Renal pelvis (tissue), 4 donors: Measurements from ENCODE around the gene FOXS1. TPM values are rescaled to one million over a fixed set of nuclear protein-coding genes. Genes with fewer than 3 reads are reported as not detected.

Experiments used
- DNase-seq: peaks from one replicate; pipeline ENCODE4 v3.0.0-alpha.2; 2013
- polyA plus RNA-seq, 3 donors: library from polyadenylated mRNA; unstranded; fragments of 120-200 nt; gene quantifications; one replicate each; pipeline ENCODE4 v1.2.1, GENCODE V29; 2013; ENCODE audit not compliant: insufficient read length in 3 of 3

FOXS1 gene
- polyA plus RNA-seq, 3 donors: 7.6 to 9.2 (median 8.0) TPM

DNA sequence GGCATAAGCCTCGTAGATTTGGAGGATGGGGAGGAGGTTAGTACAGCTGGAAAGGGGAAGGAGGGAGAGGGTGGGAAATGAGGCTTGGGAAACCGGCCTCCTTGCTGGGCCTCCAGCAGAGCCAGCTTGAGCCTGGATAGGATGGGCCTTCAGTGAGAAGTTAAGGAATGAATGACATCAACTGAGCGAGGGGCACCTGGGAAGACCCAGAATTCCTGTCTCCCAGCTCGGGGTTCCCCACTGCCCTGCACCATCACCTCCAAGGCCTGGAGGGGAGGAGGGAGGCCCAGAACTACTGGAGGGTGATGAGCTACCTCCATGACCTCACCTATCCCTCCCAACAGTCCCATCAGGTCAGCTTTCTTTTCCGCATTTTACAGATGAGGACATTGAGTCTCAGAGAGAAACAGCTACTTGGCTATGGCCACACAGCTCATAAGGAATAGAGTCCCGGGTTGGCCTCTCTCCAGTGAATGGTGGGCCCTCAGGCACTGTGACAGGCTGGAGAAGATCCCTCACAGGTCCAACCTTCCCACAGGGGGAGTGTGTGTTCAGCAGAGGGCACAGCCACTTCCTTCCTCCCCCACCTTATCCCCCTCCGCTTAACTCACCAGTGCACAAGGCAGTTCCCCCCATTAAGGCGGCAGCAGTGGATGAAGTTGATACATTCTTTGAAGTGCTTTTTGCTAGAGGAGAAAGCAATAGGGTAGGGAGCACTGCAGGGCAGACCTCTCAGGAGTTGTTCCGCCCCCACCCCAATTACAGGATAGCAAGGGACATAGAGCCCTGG is 18.1 kb upstream of the FOXS1 start:
- DNase-seq: no peak

DNA sequence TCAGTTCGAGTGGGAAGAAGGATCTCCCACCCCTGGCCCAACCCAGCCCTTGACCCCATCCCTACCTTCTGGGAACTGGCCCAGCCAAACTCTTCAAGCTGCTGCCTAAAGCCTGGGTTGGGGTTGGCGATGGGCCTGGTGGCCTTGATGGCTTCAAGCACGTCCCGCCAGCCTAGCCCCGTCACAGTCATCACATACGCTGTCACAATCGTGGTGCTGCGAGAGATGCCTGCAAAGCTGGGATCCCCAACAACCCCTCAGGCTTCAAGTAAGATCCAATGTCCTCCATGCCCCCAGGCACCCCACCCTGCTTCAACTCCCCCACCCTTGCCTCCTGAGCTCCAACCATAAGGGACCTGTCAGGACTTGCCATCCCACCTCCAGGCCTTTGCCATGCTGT is 17.1 kb upstream of the FOXS1 start:
- DNase-seq: no peak

DNA sequence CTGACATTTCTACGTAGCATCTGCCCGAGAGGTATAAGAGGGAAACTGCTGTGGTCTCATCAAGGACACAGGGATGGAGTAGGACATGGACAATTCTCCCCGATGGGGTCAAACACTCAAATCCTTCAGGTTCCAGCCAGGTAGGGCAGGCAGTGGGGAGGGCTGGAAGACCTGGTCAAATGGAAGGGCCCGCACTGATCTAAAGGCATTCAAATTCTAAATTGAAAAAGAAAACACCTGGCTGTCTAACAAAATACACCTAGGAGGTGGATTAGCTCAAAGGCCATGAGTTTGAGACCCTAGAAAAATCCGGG is 16.7 kb upstream of the FOXS1 start:
- DNase-seq: no peak

DNA sequence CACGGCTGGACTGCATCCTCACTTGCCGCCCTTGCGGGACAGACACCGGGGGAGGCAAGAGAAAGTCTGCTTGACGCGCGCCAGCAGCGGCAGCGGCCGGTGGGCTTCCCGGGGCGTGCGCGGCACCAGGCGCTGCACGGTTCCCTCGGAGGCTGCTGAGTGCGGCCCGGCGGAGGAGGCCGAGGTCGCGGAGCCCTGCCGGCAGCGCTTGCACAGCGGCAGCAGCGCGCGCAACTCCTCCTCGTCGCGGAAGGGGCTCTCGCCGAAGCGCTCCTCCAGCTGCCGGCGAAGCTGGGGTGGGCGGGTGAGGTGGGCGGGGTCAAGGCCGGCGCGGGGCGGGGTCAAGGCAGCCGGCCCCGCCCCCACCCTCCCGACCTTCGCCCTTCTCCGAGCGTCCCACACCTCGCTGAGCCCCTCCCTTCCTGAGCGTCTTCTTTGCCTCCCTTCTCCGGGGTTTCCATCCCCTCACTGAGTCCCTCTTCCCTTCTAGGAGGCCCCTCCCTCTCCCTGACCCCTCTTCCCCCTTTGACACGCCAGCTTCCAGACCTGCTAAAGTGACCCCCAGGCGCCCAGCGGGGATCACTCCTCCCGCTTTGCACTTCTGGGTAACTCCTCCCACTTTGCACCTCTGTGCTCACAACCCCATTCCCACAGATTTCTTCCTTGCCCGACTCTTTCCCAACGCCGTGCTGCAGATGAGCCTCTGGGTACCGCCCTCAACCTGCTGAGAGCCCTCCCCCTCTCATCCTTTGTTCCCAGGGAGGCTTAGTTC is 16.2 kb upstream of the FOXS1 start:
- peak; percentile 77 for DNase-seq

DNA sequence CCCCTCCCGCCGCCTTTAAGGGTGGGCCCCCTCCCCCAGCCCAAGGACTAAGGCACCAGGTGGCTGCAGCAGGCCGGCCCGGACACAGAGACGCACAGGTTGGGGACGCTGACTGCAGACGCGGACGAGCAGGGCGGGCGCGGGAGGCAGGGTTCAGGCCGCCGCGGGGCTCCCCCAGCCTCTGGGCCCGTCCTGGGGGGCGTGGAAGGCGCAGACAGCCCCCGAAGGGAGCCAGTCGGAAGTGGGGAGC is 15.7 kb upstream of the FOXS1 start:
- no peak for DNase-seq

DNA sequence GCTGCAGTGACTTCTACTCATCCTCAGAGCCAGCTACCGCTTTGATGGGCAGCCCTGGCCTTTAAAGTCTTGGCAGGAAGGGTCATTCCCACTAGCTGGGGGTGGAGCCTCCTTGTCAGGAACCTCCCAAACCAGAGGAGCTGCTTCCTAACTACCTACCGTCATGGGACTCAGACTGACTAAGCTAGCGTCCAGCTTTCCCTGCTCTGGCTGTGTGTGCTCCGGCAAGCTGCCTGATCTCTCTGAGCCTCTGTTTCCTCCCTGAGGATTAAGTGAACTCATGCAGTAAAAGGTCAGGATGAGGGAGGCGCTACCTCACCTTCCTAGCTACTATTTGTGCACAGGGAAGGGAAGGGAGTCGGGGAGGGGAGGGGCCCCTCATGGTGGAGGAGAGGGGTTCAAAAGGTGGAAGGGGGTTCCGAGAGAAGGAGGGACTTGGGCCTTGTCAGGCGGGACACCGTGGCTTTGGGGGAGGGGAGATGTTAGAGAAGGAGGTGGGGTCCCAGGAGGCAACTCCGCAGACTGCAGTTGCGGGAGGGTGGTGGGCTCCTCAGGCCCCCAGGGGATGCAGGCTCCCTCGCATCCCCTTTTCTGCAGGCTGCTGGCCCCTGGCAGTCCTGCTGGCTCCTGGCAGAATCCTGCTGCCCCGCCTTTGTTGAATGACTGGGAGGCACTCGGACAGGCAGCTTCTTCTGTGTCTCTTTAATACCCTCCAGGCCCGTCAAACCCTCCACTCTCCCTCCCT is 15.2 kb upstream of the FOXS1 start:
- DNase-seq: no peak

DNA sequence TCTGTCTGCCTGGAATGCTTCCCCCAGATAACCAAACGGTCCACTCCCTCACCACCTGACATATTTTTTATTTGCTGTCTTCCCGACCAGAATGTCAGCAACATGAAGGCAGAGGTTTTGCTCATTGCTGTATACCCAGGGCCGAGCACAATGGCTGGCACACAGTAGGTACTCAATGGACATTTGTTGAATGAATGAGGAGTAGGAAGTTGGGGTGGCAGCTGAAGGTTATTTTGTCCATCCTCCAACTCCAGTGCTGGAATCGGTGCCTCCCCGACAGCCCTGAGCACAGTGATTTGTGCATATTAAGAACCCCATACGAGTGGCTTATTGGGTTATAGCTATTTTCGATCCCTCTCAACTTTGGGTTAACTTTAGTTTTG is 14.6 kb upstream of the FOXS1 start:
- no peak for DNase-seq

DNA sequence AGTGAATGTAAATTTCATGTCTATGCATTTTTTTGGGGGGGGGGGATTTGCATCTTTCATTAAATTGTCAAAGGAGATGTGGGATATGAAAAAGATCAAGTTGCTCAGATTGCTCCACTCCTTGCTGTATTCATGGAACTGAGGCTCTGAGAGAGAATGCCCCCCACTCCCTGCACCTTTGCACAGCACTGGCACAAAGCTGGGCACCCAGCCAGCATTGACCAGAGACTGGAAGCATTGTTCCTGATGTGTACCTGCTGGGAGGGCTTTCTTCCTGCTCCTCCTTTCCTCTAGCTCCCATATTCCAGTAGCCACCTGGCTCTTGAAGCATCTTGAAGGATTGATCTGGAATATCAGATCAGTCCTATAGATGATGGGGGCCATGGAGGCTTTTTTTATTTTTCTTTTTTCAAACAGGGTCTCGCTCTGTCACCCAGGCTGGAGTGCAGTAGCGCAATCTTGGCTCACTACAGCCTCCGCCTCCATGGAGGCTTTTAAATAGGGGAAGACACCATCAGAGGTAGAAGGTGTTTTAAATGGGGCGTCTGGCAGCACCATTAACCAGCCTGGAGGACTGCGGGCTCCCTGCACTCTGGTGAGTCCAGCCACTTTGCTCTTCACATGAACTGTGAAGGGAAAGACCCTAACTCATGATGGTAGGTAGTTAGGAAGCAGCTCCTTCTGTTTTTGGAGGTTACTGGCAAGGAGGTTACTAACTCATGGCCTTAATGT is 14.0 kb upstream of the FOXS1 start:
- DNase-seq: no peak

DNA sequence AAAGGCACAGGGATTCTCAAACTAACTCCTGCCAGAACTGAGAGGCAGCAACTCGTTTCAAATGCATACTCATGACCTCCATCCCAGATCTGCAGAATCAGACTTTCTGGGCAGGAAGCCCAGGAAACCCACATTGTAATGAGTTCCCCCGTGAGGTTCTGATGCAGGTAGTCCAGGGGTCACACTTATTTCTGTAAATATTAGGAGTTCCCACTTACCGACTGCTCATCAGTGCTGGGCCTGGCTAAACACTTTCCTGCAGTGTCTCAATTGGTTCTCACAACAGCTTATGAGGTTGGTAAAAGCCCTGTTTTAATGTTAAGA is 13.3 kb upstream of the FOXS1 start:
- no peak for DNase-seq

DNA sequence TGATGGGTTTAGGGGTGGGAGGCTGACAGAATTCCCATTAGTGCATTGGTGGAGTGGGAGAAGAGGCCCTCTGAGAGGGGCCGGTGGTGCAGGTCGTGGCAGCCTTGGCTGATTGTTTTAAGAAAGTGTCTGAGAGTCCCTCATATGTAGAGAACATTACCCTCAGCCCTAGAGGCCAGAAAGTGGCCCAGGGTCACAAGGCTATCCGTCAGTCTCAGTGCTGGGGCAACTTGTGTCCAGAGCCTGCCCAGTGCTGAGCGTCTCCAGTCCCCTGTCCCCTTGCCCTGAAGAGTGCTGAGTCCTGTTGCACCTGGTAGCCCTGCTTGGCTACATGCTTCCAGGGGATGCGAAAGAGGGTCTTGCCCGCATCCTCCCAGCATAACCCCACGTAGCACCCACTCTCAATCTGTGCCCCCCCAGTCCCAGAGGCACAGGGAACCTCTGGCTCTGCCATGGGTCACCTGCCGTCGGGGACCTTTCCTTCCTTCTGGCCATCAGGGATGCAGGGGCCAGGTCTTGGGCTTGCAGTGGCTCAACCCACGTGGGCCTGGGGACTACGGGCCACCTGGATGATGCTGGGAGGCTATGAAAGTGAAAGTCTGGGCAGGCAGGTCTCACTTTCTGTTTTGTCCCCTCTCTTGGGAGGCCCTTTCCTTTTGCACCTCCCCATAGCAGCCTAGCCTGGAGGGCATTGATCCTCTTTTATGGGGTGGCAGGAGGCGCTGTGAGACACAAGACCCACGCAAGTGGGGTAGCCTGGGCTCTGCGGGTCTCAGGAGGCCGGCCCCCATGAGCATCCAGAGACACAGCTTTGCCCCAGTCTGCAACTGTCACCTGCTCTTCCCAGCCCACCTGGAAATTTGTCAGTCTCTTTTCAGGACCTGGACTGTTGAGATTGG is 12.7 kb upstream of the FOXS1 start:
- no peak for DNase-seq

DNA sequence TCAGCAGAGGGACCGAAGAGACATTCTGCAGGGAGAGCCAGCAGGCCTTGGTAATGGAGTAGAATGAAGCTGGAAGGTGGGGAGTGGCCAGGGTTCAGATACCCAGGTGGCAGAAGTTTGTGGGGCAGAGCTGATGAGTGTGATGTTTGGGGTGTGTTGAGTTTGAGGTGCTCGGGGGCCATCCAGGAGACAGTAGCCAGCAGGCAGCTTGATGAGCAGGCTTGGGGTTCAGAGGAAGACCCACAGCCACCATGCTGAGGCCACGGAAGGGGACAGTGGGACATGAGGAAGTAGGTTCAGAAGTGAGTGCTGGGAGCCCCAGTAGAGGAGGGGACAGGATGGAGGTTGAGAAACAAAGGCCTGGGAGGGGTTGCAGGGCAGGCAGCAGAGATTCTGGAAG is 11.1 kb upstream of the FOXS1 start:
- DNase-seq: no peak

DNA sequence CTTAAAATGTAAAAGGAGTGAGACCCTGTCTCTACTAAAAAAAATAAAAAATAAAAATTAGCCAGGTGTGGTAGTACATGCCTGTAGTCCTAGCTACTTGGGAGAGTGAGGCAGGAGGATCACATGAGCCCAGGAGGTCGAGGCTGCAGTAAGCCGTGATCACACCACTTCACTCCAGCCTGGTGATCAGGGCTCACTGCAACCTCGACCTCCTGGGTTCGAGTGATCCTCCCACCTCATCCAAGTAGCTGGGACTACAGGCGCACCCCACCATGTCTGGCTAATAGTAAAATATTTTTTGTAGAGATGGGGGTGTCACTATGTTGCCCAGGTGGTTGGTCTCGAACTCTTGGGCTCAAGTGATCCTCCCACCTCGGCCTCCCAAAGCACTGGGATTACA is 8.1 kb upstream of the FOXS1 start:
- no peak for DNase-seq

DNA sequence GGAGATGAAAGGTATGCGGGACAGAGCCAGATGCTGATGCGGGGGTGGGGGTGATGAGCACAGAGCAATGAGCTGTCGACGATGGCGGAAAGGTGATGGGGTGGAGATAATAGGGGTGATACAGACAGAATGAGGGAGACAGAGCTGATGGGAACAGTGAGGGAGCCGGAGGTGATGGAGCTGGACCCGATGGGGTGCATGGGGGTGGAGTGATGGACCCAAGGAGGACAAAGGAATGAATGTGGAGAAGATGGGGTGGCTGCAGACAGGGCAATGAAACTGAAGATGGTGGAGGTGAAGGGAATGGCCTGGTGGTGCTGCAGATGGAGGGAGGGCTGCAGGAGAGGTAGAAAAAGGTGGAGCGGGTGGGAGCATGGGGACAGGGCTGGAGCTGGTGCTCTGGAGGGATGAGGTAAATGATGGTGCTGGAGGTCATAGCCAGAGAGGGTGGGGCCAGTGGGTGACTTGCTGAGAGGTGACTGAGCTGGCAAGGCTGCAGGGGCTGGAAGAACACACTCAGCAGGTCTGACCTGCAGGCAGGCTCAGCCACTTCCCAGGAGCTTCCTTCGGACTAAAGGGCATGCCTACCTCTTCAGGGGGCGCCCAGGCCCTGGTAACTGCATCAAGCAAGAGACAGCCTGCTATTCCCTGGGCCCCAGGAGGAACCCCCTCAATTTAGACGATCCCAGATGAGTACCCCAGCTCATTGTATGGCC is 6.0 kb upstream of the FOXS1 start:
- DNase-seq: no peak

DNA sequence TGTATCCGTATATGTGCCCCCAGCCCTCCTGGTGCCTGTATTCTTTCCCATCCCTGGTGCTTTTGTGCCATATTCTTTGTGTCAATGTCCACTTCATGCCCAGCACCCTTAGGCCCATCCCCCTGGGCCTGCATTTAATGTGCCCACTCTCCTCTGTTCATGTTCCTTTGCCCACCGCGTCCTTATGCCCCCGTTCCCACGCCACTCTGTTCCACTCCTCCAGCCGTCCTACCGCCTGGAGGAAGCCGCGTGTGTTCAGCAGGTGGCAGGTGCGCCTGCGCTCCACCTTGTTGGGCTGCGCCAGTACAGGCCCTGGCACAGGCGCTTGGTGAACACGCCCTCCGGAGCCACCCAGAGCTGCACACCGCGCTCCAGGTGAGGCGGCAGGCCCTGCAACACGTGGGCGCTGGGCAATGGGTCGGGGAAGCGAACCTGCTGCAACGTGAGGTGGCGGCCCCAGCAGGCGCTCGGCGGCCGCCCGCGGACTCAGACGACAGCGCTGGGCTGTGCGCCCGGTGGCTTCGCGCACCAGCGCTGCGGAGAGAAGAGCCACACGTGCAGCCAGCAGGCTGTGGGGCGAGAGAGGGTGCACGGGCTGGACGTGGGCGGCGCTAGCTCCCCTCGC is 4.0 kb upstream of the FOXS1 start:
- no peak for DNase-seq

DNA sequence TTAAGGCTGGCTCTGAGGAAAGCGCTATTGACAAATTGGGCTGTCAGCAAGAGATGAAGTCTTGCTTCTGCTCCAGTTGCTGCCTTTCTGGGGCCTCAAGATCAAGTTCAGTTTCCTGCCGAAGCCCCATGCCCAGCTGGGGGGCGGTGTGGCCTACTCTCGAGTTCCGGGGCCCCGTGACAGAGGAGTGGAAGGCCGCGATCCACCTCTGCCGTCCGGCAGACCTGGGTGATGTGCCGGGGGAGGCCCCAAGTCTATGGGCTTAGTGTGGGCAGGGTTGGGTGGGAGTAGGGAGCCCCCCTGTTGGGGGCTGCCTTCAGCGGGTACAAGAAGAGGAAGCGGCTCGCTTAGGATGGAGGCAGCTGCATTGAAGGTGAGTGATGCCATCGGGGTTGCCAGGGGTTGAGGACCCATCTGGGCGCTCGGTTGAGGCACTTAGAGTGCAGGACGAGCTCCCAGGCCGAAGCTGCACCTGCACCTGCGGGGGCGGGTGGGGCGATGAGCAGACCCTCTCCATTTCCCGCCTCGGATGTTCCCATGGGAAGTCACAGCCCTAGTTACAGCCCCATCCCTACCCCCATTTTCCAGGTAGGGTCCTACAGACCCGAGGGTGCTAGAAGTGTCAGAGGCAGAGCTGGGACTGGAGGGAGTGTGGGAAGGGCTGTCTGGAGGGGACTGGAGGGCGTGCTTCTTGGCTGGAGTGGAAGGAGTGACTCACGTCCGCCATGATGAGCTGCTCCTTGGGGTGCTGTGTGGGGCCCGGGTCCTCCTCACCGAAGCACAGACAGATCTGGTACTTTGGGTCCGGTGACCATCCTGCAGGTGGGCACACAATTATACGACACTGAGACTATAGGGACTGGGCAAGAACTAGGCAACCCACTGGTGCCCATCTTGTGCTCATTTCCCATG is 2.9 kb upstream of the FOXS1 start:
- DNase-seq: no peak

DNA sequence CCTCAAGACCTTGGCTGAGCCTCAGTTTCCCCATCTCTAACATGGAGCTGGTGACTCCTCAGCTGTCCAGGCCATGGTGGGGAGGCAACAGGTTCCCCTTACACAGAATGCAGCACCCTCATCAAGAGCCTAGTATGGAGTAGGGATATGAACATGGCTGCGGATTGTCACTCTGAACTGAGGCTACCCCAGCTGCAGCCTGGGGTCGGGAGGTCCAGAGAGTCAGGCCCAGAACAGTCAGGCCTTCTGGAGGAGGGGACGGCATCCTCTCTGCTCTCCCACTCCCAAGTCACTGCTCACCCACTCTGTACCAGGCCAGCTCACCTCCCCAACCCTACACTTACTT is 1.4 kb upstream of the FOXS1 start:
- no peak for DNase-seq

DNA sequence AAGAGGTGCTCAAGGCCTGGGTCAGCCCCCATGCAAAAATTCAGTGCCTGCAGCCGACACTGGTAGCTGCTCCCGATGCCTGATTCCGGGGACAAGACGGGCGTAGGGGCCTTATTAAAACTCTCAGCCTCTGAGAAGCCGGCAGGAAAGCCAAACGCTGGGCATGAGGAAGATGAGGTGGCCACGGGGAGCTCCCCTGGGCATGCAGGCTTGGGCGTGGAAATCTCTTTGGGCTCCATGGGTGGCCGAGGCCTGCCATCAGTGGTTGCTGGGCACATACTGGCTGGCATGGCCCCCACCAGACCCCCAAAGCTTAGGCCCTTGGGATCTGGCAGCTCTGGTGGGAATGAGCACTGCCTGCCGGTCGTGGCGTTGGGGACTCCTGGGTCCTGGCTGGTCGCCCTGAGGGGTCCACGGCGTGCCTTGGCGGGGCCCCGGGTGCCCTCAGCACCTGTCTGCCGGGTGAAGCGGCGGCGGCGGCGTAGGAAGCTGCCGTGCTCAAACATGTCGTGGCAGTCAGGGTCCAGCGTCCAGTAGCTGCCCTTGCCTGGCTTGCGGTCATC is 586 bp downstream of the FOXS1 start:
- DNase-seq: no peak

DNA sequence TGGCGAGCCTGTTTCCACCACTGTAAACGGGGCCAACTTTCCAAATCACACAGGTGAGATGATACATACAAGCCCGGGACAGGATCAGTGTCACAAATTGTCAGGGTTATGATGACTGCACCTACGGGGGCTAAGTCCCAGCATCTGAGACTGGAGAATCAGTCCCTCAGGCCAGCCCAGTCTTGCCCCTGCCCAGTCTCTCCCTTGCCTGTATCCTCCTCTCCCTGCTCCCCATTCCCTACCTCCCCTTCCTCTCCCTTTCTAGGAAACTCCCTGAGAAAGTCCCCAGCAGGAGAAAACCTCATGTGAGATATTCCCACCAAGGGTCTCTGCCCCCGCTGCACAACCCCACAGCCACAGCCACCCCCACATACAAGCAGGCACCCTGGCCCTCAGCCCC is 1.5 kb downstream of the FOXS1 start:
- DNase-seq: no peak

DNA sequence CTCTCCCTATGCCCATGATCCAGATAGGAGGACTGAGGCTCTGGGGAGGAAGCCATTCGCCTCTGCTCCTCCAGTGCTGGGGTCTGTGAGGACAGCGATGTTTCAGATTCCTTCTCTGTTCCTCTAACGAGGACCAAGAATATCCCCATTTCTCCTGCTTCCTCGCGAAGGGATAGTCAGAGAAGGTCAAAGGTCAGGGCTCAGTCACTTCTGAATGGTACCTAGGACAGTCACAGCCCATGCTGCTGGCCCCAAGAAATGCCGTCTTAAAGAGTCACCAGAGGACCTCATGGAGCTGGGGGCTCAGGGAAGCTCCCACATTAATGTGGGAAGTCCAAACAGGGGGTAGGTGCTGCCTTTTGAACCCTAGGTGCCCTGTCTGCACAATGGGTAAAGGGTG is 2.1 kb downstream of the FOXS1 start:
- DNase-seq: no peak
